GM12801 (cell line): ENCODE data around the gene TOP1.

ENCODE experiments used
- CTCF ChIP-seq: IDR thresholded peaks from one replicate; pipeline ENCODE4 v1.5.1; 2011; ENCODE audit warnings: control low read depth; ENCODE audit not compliant: insufficient read length; ENCODE audit errors: extremely low read depth

The TOP1 gene

DNA sequence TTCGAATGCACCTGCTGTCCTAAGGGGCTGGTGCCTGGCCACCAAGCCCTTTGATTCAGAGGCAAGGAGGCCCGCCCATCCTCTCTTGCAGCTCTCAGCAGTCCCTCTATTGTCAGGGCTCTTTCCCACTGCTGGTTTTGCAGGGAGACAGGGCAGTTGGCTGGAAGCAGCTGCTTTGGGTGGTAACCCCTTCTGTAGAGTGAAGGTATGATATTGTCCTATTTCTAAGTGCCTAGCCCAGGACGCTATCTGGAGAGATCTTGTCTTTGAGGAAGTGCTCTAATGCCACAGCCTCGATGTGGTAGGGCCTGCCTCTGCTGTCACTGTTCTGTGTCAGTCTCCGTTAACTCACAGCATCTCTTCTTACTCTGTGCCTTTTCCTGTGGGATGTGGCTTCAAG, 114.3 kb downstream of the TOP1 start:
- TF ChIP-seq CTCF: no peak

DNA sequence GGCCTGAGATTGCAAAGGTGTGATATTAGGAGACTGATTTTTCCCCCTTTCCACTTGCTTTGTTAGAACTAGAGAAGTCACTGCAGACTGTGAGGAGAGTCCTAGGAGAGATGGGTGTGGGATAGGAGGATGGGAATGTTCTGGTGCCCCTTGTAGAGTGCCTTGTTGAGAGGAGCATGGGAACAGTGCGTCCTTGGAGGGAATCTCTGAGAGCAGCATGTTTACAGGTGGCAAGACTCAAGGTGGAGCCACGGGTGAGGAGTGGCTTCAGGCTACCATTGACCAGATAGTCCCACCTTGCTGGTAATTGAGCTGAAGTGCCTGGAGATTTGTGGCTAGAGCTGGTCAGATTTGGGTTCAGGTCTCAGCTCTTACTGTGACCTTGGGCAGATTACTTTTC, 114.7 kb downstream of the TOP1 start:
- TF ChIP-seq CTCF: no peak

DNA sequence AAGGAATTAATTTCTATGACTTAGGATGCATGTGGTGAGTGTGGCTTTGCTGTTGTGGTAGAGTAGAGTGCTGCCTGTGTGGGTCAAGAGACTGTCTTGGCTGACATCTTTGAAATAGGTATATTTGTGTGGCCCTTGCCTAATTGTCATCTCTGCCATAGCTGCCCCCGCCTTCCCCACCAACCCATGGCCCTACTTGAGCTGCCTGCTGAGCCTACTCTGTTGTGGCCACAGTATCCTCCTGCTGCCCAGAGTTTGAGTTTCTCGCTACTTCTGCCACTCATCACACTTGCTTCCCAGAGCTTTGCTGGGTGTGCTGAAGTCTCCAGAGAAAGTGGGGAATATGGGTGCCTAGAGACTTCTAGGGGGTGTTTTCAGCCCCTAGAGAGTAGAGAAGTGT, 116.7 kb downstream of the TOP1 start:
- TF ChIP-seq CTCF: no peak

DNA sequence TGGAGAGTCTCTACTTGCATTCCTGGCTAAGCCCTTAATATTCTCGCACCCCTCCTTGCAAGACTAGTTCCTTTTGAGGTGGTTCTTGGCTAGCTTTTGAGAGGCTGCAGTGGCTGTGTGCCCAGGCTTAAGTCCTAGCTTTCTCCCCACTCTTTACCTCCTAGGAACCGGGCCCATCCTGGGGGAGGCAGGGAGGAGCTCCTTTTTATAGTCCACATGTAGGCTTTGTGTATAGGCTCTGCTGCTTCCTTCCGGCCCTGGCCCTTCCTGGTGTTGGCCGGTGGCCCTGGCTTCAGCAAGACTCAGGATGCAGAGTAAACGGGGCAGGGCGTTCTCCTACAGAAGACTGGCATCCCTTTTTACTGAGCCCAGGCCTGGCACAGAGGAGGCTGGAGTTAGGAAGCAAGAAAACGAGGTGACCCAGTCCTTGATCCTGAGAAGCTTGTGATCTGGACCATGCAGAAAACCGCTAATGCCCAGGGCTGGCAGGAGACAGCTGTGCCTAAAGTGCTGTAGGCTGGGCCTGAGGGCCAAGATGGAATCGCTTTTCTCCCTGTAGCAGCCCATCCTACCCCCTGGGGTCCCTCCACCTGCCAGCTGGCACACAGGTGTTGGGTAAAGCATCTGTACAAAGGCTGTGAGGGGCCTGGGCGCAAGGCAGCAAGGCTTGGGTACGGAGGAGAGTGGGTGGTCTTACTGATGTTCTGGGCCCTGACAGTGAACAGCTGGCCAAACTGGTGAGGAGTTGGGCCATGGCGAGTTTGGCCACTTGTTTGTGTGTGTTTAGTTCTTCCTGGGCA, 117.4 kb downstream of the TOP1 start:
- TF ChIP-seq CTCF: no peak

- no peak for TF ChIP-seq CTCF
Measured at GRCh38 chr20:41147767-41148191, 119.2 kb downstream of the TOP1 start.

DNA sequence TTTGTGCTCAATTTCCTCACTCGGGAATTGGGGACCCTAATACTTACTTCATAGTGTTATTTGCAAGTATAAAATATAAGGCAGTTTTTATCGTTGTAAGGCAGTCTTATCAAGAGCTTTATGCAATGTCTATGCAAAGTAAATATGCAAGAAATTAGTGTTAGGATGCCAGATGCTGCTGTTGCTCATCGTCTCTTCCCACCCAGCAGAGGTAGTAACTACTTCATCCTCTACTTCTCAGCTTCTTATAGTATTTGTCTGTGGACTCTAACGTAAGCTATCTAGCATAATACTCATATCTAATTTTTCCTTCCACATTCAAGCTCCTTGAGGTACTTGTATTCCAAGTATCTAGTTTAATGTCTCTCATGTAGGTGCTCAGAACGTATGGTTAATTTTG, 120.3 kb downstream of the TOP1 start:
- no peak for TF ChIP-seq CTCF

DNA sequence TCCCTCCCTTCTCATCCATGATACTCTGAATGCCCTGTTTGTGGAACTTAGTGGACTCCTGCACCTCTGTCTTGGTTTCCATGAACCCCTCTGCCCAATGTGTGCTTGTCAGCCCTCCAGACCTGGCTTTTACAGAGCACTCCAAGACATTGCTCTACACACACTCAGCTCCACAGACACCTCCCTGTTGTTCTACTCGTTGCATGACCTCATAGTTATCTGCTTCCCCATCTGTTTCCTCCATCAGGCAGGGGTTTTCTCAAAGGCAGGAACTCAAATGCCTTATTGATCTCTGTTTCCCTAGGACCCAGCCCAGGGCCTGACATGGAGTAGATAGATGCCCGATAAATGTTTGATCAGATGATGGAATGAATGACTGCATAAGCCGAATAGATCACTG, 122.0 kb downstream of the TOP1 start:
- no peak for TF ChIP-seq CTCF
